Neural progenitor cell (in vitro differentiated cells): Measurements from ENCODE around the gene RIMS1. TPM values are rescaled to one million over a fixed set of nuclear protein-coding genes. Genes with fewer than 3 reads are reported as not detected.

Experiments used
- DNase-seq: peaks from one replicate; pipeline ENCODE4 v3.0.0-alpha.2; 2016; ENCODE audit warnings: low spot score
- H2AFZ ChIP-seq: fragments of 200-600 bp; sonication (generic); replicated peaks from 2 replicates; pipeline ENCODE4 v1.6.1; 2016; ENCODE audit warnings: antibody characterized with exemption
- H3F3A ChIP-seq: fragments of 200-600 bp; sonication (generic); 2 replicates; pipeline ENCODE4 v1.6.1; 2016; ENCODE audit warnings: antibody characterized with exemption, low read depth
- H3K27ac ChIP-seq: fragments of 200-600 bp; sonication (generic); 2 replicates; pipeline ENCODE4 v1.5.1; 2016; ENCODE audit warnings: mild to moderate bottlenecking
- H3K27me3 ChIP-seq: fragments of 200-600 bp; sonication (generic); 2 replicates; pipeline ENCODE4 v1.6.1; 2016; ENCODE audit warnings: mild to moderate bottlenecking, moderate library complexity
- H3K36me3 ChIP-seq: fragments of 200-600 bp; sonication (generic); 2 replicates; pipeline ENCODE4 v1.5.1; 2016
- H3K4me1 ChIP-seq: fragments of 200-600 bp; sonication (generic); 2 replicates; pipeline ENCODE4 v1.6.1; 2016; ENCODE audit warnings: mixed run types
- H3K4me2 ChIP-seq: fragments of 200-600 bp; sonication (generic); 2 replicates; pipeline ENCODE4 v1.6.1; 2016
- H3K4me3 ChIP-seq: fragments of 200-600 bp; sonication (generic); 2 replicates; pipeline ENCODE4 v1.5.1; 2016
- H3K79me2 ChIP-seq: fragments of 200-600 bp; sonication (generic); 2 replicates; pipeline ENCODE4 v1.6.1; 2016; ENCODE audit warnings: low read depth
- H3K9ac ChIP-seq: fragments of 200-600 bp; sonication (generic); 2 replicates; pipeline ENCODE4 v1.6.1; 2016
- H3K9me3 ChIP-seq: fragments of 200-600 bp; sonication (generic); 2 replicates; pipeline ENCODE4 v1.5.1; 2016; ENCODE audit warnings: low read depth
- H4K20me1 ChIP-seq: fragments of 200-600 bp; sonication (generic); 2 replicates; pipeline ENCODE4 v1.6.1; 2016; ENCODE audit warnings: low read depth
- H3K27ac Mint-ChIP-seq: 3 replicates; pipeline ENCODE4 v1.8.0; 2021; ENCODE audit warnings: mixed read lengths
- H3K27me3 Mint-ChIP-seq: 2 replicates; pipeline ENCODE4 v1.8.0; 2022; ENCODE audit warnings: low read depth, mild to moderate bottlenecking, inconsistent platforms, moderate library complexity, mixed read lengths; ENCODE audit not compliant: insufficient read depth
- H3K36me3 Mint-ChIP-seq: 3 replicates; pipeline ENCODE4 v1.8.0; 2021; ENCODE audit warnings: mixed read lengths
- H3K4me1 Mint-ChIP-seq: 3 replicates; pipeline ENCODE4 v1.8.0; 2021; ENCODE audit warnings: mixed read lengths
- H3K4me3 Mint-ChIP-seq: 3 replicates; pipeline ENCODE4 v1.8.0; 2021; ENCODE audit warnings: mild to moderate bottlenecking, moderate library complexity, mixed read lengths
- H3K9me3 Mint-ChIP-seq: 3 replicates; pipeline ENCODE4 v1.8.0; 2020; ENCODE audit warnings: mixed read lengths
- CTCF ChIP-seq: fragments of 200-600 bp; sonication (generic); IDR thresholded peaks from 2 replicates; pipeline ENCODE4 v1.5.1; 2017; ENCODE audit warnings: antibody characterized with exemption, mild to moderate bottlenecking
- EZH2 ChIP-seq: fragments of 200-600 bp; sonication (generic); IDR thresholded peaks from 2 replicates; pipeline ENCODE4 v1.6.1; 2017; ENCODE audit warnings: antibody characterized with exemption, mild to moderate bottlenecking, moderate library complexity
- EZH2phosphoT487 ChIP-seq: fragments of 200-600 bp; sonication (generic); IDR thresholded peaks from 2 replicates; pipeline ENCODE4 v1.6.1; 2017; ENCODE audit warnings: antibody characterized with exemption
- total RNA-seq: library from RNA; depleted of rRNA; stranded (reverse); fragments of >200 nt; gene quantifications from 2 replicates; pipeline ENCODE4 v1.2.3, GENCODE V29; 2015; ENCODE audit warnings: low replicate concordance

The RIMS1 gene
- total RNA-seq, 1 donor from 2014 or later: 2.5 TPM

GRCh38 chr6:71887744-71888230 lies 1.4 kb downstream of the RIMS1 start:
- H3K9me3 ChIP-seq: no peaks in the 10 kb centered on the region
- no peaks in the 10 kb centered on the region for H3K36me3 ChIP-seq
- no peak for DNase-seq
- H3F3A ChIP-seq: peaks cover 11% of the 10 kb centered on the region
- H3K36me3 Mint-ChIP-seq: no peaks in the 10 kb centered on the region
- no peak overlapping the region for H3K27ac ChIP-seq
- no peak overlapping the region for H3K27ac Mint-ChIP-seq
- TF ChIP-seq EZH2phosphoT487: no peak
- no peak for TF ChIP-seq EZH2
- TF ChIP-seq CTCF: no peak
- H3K4me1 ChIP-seq: peaks cover 3% of the 10 kb centered on the region
- H4K20me1 ChIP-seq: peaks cover 7% of the 10 kb centered on the region
- H2AFZ ChIP-seq: no peak overlapping the region
- H3K9me3 Mint-ChIP-seq: no peaks in the 10 kb centered on the region
- H3K27me3 ChIP-seq: peaks cover 14% of the 10 kb centered on the region
- peak overlapping the region; percentile 91 for H3K4me3 Mint-ChIP-seq
- H3K9ac ChIP-seq: no peak overlapping the region
- peak overlapping the region; percentile 60 for H3K4me3 ChIP-seq
- H3K27me3 Mint-ChIP-seq: peaks cover 9% of the 10 kb centered on the region
- H3K79me2 ChIP-seq: no peaks in the 10 kb centered on the region
- peaks cover 9% of the 10 kb centered on the region for H3K4me1 Mint-ChIP-seq
- peak overlapping the region; percentile 87 for H3K4me2 ChIP-seq

- Mint-ChIP-seq H3K27me3 (peaks cover 9% of the 10 kb centered on the region), H3K9me3 (no peaks in the 10 kb centered on the region), H3K4me3 (peak overlapping the region; percentile 30), H3K27ac (no peak overlapping the region), H3K4me1 (peaks cover 9% of the 10 kb centered on the region), H3K36me3 (no peaks in the 10 kb centered on the region)
- peaks cover 7% of the 10 kb centered on the region for H4K20me1 ChIP-seq
- peak overlapping the region; percentile 18 for H3K4me2 ChIP-seq
- H3F3A ChIP-seq: peaks cover 11% of the 10 kb centered on the region
- H3K4me1 ChIP-seq: peaks cover 3% of the 10 kb centered on the region
- H3K36me3 ChIP-seq: no peaks in the 10 kb centered on the region
- H3K27ac ChIP-seq: no peak overlapping the region
- peak; percentile 20 for TF ChIP-seq CTCF
- TF ChIP-seq EZH2phosphoT487: no peak
- peak; percentile 20 for DNase-seq
- H3K27me3 ChIP-seq: peaks cover 14% of the 10 kb centered on the region
- no peaks in the 10 kb centered on the region for H3K79me2 ChIP-seq
- no peaks in the 10 kb centered on the region for H3K9me3 ChIP-seq
- no peak overlapping the region for H2AFZ ChIP-seq
- no peak overlapping the region for H3K9ac ChIP-seq
- H3K4me3 ChIP-seq: no peak overlapping the region
Observed at GRCh38 chr6:71888756-71889340, 2.5 kb downstream of the RIMS1 start.

GRCh38 chr6:71889366-71889765 lies 3.0 kb downstream of the RIMS1 start:
- Histone ChIP-seq H3K9ac (no peak overlapping the region), H3K79me2 (no peaks in the 10 kb centered on the region), H3F3A (peaks cover 11% of the 10 kb centered on the region), H3K27ac (no peak overlapping the region), H4K20me1 (peaks cover 7% of the 10 kb centered on the region), H3K4me3 (no peak overlapping the region), H2AFZ (no peak overlapping the region), H3K27me3 (peaks cover 12% of the 10 kb centered on the region), H3K4me1 (peaks cover 3% of the 10 kb centered on the region), H3K36me3 (no peaks in the 10 kb centered on the region), H3K4me2 (no peak overlapping the region), H3K9me3 (no peaks in the 10 kb centered on the region)
- Mint-ChIP-seq H3K4me3 (no peak overlapping the region), H3K9me3 (no peaks in the 10 kb centered on the region), H3K27ac (no peak overlapping the region), H3K4me1 (peaks cover 9% of the 10 kb centered on the region), H3K27me3 (peaks cover 9% of the 10 kb centered on the region), H3K36me3 (no peaks in the 10 kb centered on the region)
- TF ChIP-seq EZH2 (no peak), EZH2phosphoT487 (no peak), CTCF (no peak)
- no peak for DNase-seq
